ENCODE results near the gene EEFSEC.
A peak's percentile ranks its signal among the peaks of the same experiment; 100 is the strongest.

The EEFSEC gene

GRCh38 chr3:128133273-128133883 lies 19.9 kb upstream of the EEFSEC start:
- no peaks in the 10 kb centered on the region for H3K36me3 ChIP-seq (replicated peaks in 1 of 2; ENCODE audit: control insufficient read depth in 2 of 2, insufficient read depth in 2 of 2, low read length in 2 of 2)
- no peak overlapping the region for H2BK15ac ChIP-seq (ENCODE audit: low read length)
- no peak overlapping the region for H4K8ac ChIP-seq (ENCODE audit: low read depth, low read length)
- no peak overlapping the region for H3K27ac ChIP-seq (replicated peaks; ENCODE audit: low read length)
- no peak overlapping the region for H3K4ac ChIP-seq (ENCODE audit: low read length)
- H3K4me1 ChIP-seq (ENCODE audit: control insufficient read depth in 2 of 2, insufficient read depth in 1 of 2, low read depth in 1 of 2, low read length in 2 of 2) = no peaks in the 10 kb centered on the region
- H4K91ac ChIP-seq (ENCODE audit: low read depth, low read length, poor library complexity) = no peak overlapping the region
- no peak overlapping the region for H2BK12ac ChIP-seq (ENCODE audit: low read length)
- no peak overlapping the region for H3K4me3 ChIP-seq (ENCODE audit: low read length in 2 of 2)
- peaks cover 0 to 8% (median 0%) of the 10 kb centered on the region in 3 experiments for H3K27me3 ChIP-seq (ENCODE audit: control insufficient read depth in 3 of 3, insufficient read depth in 3 of 3, low read depth in 1 of 3, low read length in 3 of 3)
- H3K4me2 ChIP-seq (ENCODE audit: insufficient read depth, low read length, poor library complexity, severe bottlenecking) = no peak overlapping the region
- no peak overlapping the region for H3K23ac ChIP-seq (ENCODE audit: low read depth, low read length, poor library complexity)
- H3K9ac ChIP-seq (ENCODE audit: low read depth, low read length, poor library complexity) = no peak overlapping the region
- H3K18ac ChIP-seq (ENCODE audit: low read length) = no peak overlapping the region
- no peak overlapping the region for H2AFZ ChIP-seq (ENCODE audit: low read length)
- H3K14ac ChIP-seq (ENCODE audit: low read length) = no peak overlapping the region
- DNase-seq (ENCODE audit: low spot score) = peak; percentile 29
- no peak overlapping the region for H2AK5ac ChIP-seq (ENCODE audit: low read depth, low read length)
- no CpG with 5 or more reads among the region's 3 CpGs for WGBS, 2 donors (ENCODE audit: extremely low coverage in 2 of 2, insufficient read length in 2 of 2, insufficient replicate concordance in 1 of 2)
- no peaks in the 10 kb centered on the region for H3K9me3 ChIP-seq (replicated peaks in 1 of 2; ENCODE audit: control insufficient read depth in 2 of 2, insufficient read depth in 1 of 2, low read depth in 1 of 2, low read length in 2 of 2)
- H2BK5ac ChIP-seq (ENCODE audit: low read length) = no peak overlapping the region
- H2BK120ac ChIP-seq (ENCODE audit: low read depth, low read length) = no peak overlapping the region
- H3K79me1 ChIP-seq (ENCODE audit: low read depth, low read length) = no peaks in the 10 kb centered on the region

- Histone ChIP-seq H4K91ac (ENCODE audit: low read depth, low read length, poor library complexity) (no peak overlapping the region), H3K27me3 (ENCODE audit: control insufficient read depth in 3 of 3, insufficient read depth in 3 of 3, low read depth in 1 of 3, low read length in 3 of 3) (peaks cover 0 to 9% (median 0%) of the 10 kb centered on the region in 3 experiments), H3K18ac (ENCODE audit: low read length) (no peak overlapping the region), H3K4ac (ENCODE audit: low read length) (no peak overlapping the region), H3K4me3 (ENCODE audit: low read length in 2 of 2) (no peak overlapping the region), H2AK5ac (ENCODE audit: low read depth, low read length) (no peak overlapping the region), H3K4me1 (ENCODE audit: control insufficient read depth in 2 of 2, insufficient read depth in 1 of 2, low read depth in 1 of 2, low read length in 2 of 2) (no peaks in the 10 kb centered on the region), H3K36me3 (replicated peaks in 1 of 2; ENCODE audit: control insufficient read depth in 2 of 2, insufficient read depth in 2 of 2, low read length in 2 of 2) (no peaks in the 10 kb centered on the region), H2BK5ac (ENCODE audit: low read length) (no peak overlapping the region), H2AFZ (ENCODE audit: low read length) (no peak overlapping the region), H3K27ac (replicated peaks; ENCODE audit: low read length) (no peak overlapping the region), H3K79me1 (ENCODE audit: low read depth, low read length) (no peaks in the 10 kb centered on the region), H3K23ac (ENCODE audit: low read depth, low read length, poor library complexity) (no peak overlapping the region), H3K9ac (ENCODE audit: low read depth, low read length, poor library complexity) (no peak overlapping the region), H3K9me3 (replicated peaks in 1 of 2; ENCODE audit: control insufficient read depth in 2 of 2, insufficient read depth in 1 of 2, low read depth in 1 of 2, low read length in 2 of 2) (peaks cover 0 to 4% of the 10 kb centered on the region in 2 donors), H3K4me2 (ENCODE audit: insufficient read depth, low read length, poor library complexity, severe bottlenecking) (no peak overlapping the region), H2BK120ac (ENCODE audit: low read depth, low read length) (no peak overlapping the region), H2BK12ac (ENCODE audit: low read length) (no peak overlapping the region), H2BK15ac (ENCODE audit: low read length) (no peak overlapping the region), H3K14ac (ENCODE audit: low read length) (no peak overlapping the region), H4K8ac (ENCODE audit: low read depth, low read length) (no peak overlapping the region)
- no CpG with 5 or more reads among the region's 4 CpGs for WGBS, 2 donors (ENCODE audit: extremely low coverage in 2 of 2, insufficient read length in 2 of 2, insufficient replicate concordance in 1 of 2)
- DNase-seq (ENCODE audit: low spot score) = no peak
Observed at GRCh38 chr3:128143496-128143895, 9.8 kb upstream of the EEFSEC start.

- H3K18ac ChIP-seq (ENCODE audit: low read length) = no peak overlapping the region
- no peaks in the 10 kb centered on the region for H3K4me1 ChIP-seq (ENCODE audit: control insufficient read depth in 2 of 2, insufficient read depth in 1 of 2, low read depth in 1 of 2, low read length in 2 of 2)
- no peak for DNase-seq (ENCODE audit: low spot score)
- H3K4me2 ChIP-seq (ENCODE audit: insufficient read depth, low read length, poor library complexity, severe bottlenecking) = no peak overlapping the region
- H3K27me3 ChIP-seq (ENCODE audit: control insufficient read depth in 3 of 3, insufficient read depth in 3 of 3, low read depth in 1 of 3, low read length in 3 of 3) = peaks cover 0 to 9% (median 0%) of the 10 kb centered on the region in 3 experiments
- H3K9ac ChIP-seq (ENCODE audit: low read depth, low read length, poor library complexity) = no peak overlapping the region
- H2BK12ac ChIP-seq (ENCODE audit: low read length) = no peak overlapping the region
- H3K9me3 ChIP-seq (replicated peaks in 1 of 2; ENCODE audit: control insufficient read depth in 2 of 2, insufficient read depth in 1 of 2, low read depth in 1 of 2, low read length in 2 of 2) = peaks cover 0 to 4% of the 10 kb centered on the region in 2 donors
- H4K91ac ChIP-seq (ENCODE audit: low read depth, low read length, poor library complexity) = no peak overlapping the region
- no peak overlapping the region for H3K23ac ChIP-seq (ENCODE audit: low read depth, low read length, poor library complexity)
- H3K14ac ChIP-seq (ENCODE audit: low read length) = no peak overlapping the region
- H2BK120ac ChIP-seq (ENCODE audit: low read depth, low read length) = no peak overlapping the region
- H2AK5ac ChIP-seq (ENCODE audit: low read depth, low read length) = no peak overlapping the region
- H2AFZ ChIP-seq (ENCODE audit: low read length) = no peak overlapping the region
- no peaks in the 10 kb centered on the region for H3K36me3 ChIP-seq (replicated peaks in 1 of 2; ENCODE audit: control insufficient read depth in 2 of 2, insufficient read depth in 2 of 2, low read length in 2 of 2)
- H2BK15ac ChIP-seq (ENCODE audit: low read length) = no peak overlapping the region
- no peak overlapping the region for H3K27ac ChIP-seq (replicated peaks; ENCODE audit: low read length)
- no peak overlapping the region for H3K4ac ChIP-seq (ENCODE audit: low read length)
- no peak overlapping the region for H3K4me3 ChIP-seq (ENCODE audit: low read length in 2 of 2)
- WGBS, 2 donors (ENCODE audit: extremely low coverage in 2 of 2, insufficient read length in 2 of 2, insufficient replicate concordance in 1 of 2) = no CpG with 5 or more reads among the region's 5 CpGs
- H3K79me1 ChIP-seq (ENCODE audit: low read depth, low read length) = no peaks in the 10 kb centered on the region
- no peak overlapping the region for H2BK5ac ChIP-seq (ENCODE audit: low read length)
- H4K8ac ChIP-seq (ENCODE audit: low read depth, low read length) = no peak overlapping the region
Observed at GRCh38 chr3:128144512-128145187, 8.6 kb upstream of the EEFSEC start.

DNA sequence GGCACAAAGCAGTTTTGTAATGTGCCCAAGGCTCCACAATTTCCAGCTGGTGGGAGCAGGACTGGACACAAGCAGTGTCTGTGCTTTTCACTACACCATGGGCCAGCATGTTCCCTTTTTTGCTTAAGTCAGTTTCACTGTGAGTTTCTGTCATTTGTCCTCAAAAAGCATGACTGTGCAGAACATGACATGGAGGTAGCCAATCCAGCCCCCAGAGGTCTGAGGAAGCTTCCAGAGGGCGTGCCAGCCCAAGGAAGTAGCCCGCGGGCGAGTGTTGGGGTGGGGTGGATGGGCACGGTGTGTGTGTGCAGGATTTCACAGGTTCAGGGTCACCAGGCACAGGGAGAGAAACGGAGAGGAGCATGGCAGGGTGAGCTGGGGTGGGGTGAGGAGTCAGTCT lies 8.0 kb upstream of the EEFSEC start:
- Histone ChIP-seq H3K79me1 (ENCODE audit: low read depth, low read length) (no peaks in the 10 kb centered on the region), H3K36me3 (replicated peaks in 1 of 2; ENCODE audit: control insufficient read depth in 2 of 2, insufficient read depth in 2 of 2, low read length in 2 of 2) (no peaks in the 10 kb centered on the region), H2BK15ac (ENCODE audit: low read length) (no peak overlapping the region), H4K8ac (ENCODE audit: low read depth, low read length) (no peak overlapping the region), H3K27ac (replicated peaks; ENCODE audit: low read length) (no peak overlapping the region), H4K91ac (ENCODE audit: low read depth, low read length, poor library complexity) (no peak overlapping the region), H2BK5ac (ENCODE audit: low read length) (no peak overlapping the region), H3K18ac (ENCODE audit: low read length) (no peak overlapping the region), H3K4ac (ENCODE audit: low read length) (no peak overlapping the region), H3K4me1 (ENCODE audit: control insufficient read depth in 2 of 2, insufficient read depth in 1 of 2, low read depth in 1 of 2, low read length in 2 of 2) (no peaks in the 10 kb centered on the region), H3K14ac (ENCODE audit: low read length) (no peak overlapping the region), H3K4me3 (ENCODE audit: low read length in 2 of 2) (no peak overlapping the region), H3K27me3 (ENCODE audit: control insufficient read depth in 3 of 3, insufficient read depth in 3 of 3, low read depth in 1 of 3, low read length in 3 of 3) (peaks cover 0 to 8% (median 0%) of the 10 kb centered on the region in 3 experiments), H3K9ac (ENCODE audit: low read depth, low read length, poor library complexity) (no peak overlapping the region), H2BK120ac (ENCODE audit: low read depth, low read length) (no peak overlapping the region), H3K4me2 (ENCODE audit: insufficient read depth, low read length, poor library complexity, severe bottlenecking) (no peak overlapping the region), H2BK12ac (ENCODE audit: low read length) (no peak overlapping the region), H3K9me3 (replicated peaks in 1 of 2; ENCODE audit: control insufficient read depth in 2 of 2, insufficient read depth in 1 of 2, low read depth in 1 of 2, low read length in 2 of 2) (peaks cover 0 to 4% of the 10 kb centered on the region in 2 donors), H3K23ac (ENCODE audit: low read depth, low read length, poor library complexity) (no peak overlapping the region), H2AFZ (ENCODE audit: low read length) (no peak overlapping the region), H2AK5ac (ENCODE audit: low read depth, low read length) (peak overlapping the region; percentile 11)
- no CpG with 5 or more reads among the region's 6 CpGs for WGBS, 2 donors (ENCODE audit: extremely low coverage in 2 of 2, insufficient read length in 2 of 2, insufficient replicate concordance in 1 of 2)
- no peak for DNase-seq (ENCODE audit: low spot score)
